DMS153 treated with DMSO at 0.1 percent for 48 hours (cell line): ENCODE results near the gene ORM2.

ENCODE experiments used
- DNase-seq: peaks from one replicate; lab custom pipeline; 2025; ENCODE audit not compliant: unreplicated experiment; lab: John Stamatoyannopoulos, UW

Gene ORM2

GRCh38 chr9:114369216-114370130, 39.8 kb downstream of the ORM2 start:
- no peak for DNase-seq

- no peak for DNase-seq
Observed at GRCh38 chr9:114370251-114370967, 40.7 kb downstream of the ORM2 start.

- DNase-seq, result no peak
Observed at GRCh38 chr9:114370968-114371320, 41.3 kb downstream of the ORM2 start.

GRCh38 chr9:114371343-114371944, 41.8 kb downstream of the ORM2 start:
- DNase-seq, result no peak

GRCh38 chr9:114371973-114372917, 42.6 kb downstream of the ORM2 start:
- DNase-seq, result no peak

- no peak for DNase-seq
Observed at GRCh38 chr9:114372921-114373448, 43.3 kb downstream of the ORM2 start.

GRCh38 chr9:114373960-114374730, 44.5 kb downstream of the ORM2 start:
- no peak for DNase-seq

GRCh38 chr9:114374936-114375335, 45.3 kb downstream of the ORM2 start:
- DNase-seq, result no peak

GRCh38 chr9:114375386-114376175, 45.9 kb downstream of the ORM2 start:
- DNase-seq, result no peak

- DNase-seq, result no peak
Observed at GRCh38 chr9:114376586-114377445, 47.1 kb downstream of the ORM2 start.

GRCh38 chr9:114378016-114378415, 48.3 kb downstream of the ORM2 start:
- no peak for DNase-seq

- no peak for DNase-seq
Observed at GRCh38 chr9:114378883-114379282, 49.2 kb downstream of the ORM2 start.
